ENCODE results near the gene DCAF6.

DCAF6 gene

GRCh38 chr1:168081373-168082007 lies 145.0 kb downstream of the DCAF6 start:
- WGBS (ENCODE audit: insufficient coverage), result 100% methylated on average over 2 of the region's 4 CpGs
- H3K4me3 ChIP-seq (ENCODE audit: control insufficient read depth in 1 of 7, extremely low read depth in 1 of 7, insufficient read depth in 4 of 7, low read depth in 2 of 7, low read length in 6 of 7), result no peak overlapping the region
- H3K9me3 ChIP-seq (ENCODE audit: control extremely low read depth in 1 of 5, control insufficient read depth in 4 of 5, insufficient read depth in 2 of 5, low read depth in 1 of 5, low read length in 4 of 5), result no peaks in the 10 kb centered on the region
- H3K27me3 ChIP-seq (replicated peaks in 2 of 5; ENCODE audit: control insufficient read depth in 4 of 5, insufficient read depth in 5 of 5, low read length in 4 of 5), result no peaks in the 10 kb centered on the region
- POLR2A ChIA-PET, result no interaction called here
- H3K36me3 ChIP-seq (ENCODE audit: control insufficient read depth in 4 of 4, insufficient read depth in 4 of 4, low read length in 3 of 4), result peaks cover 0 to 15% (median 12%) of the 10 kb centered on the region in 4 experiments
- no peak for DNase-seq
- CTCF ChIA-PET, result interaction anchor here (0.6 to 2.3 kb wide), 14 partner anchors 9 to 360 kb away, joined by 3 to 15 read pairs (median 4); partner anchors contain the start of gene MPZL1
- peaks cover 0 to 10% (median 4%) of the 10 kb centered on the region in 4 experiments for H3K4me1 ChIP-seq (ENCODE audit: control extremely low read depth in 1 of 4, control insufficient read depth in 4 of 4, insufficient read depth in 4 of 4, low read length in 3 of 4)
- no peak overlapping the region for H3K27ac ChIP-seq (ENCODE audit: insufficient read depth in 1 of 2, low read depth in 1 of 2, low read length in 2 of 2, poor library complexity in 1 of 2, severe bottlenecking in 2 of 2)

- Histone ChIP-seq H3K4me1 (ENCODE audit: control extremely low read depth in 1 of 4, control insufficient read depth in 4 of 4, insufficient read depth in 4 of 4, low read length in 3 of 4) (peaks cover 0 to 10% (median 4%) of the 10 kb centered on the region in 4 experiments), H3K27ac (ENCODE audit: insufficient read depth in 1 of 2, low read depth in 1 of 2, low read length in 2 of 2, poor library complexity in 1 of 2, severe bottlenecking in 2 of 2) (no peak overlapping the region), H3K4me3 (ENCODE audit: control insufficient read depth in 1 of 7, extremely low read depth in 1 of 7, insufficient read depth in 4 of 7, low read depth in 2 of 7, low read length in 6 of 7) (no peak overlapping the region), H3K27me3 (replicated peaks in 2 of 5; ENCODE audit: control insufficient read depth in 4 of 5, insufficient read depth in 5 of 5, low read length in 4 of 5) (no peaks in the 10 kb centered on the region), H3K9me3 (ENCODE audit: control extremely low read depth in 1 of 5, control insufficient read depth in 4 of 5, insufficient read depth in 2 of 5, low read depth in 1 of 5, low read length in 4 of 5) (no peaks in the 10 kb centered on the region), H3K36me3 (ENCODE audit: control insufficient read depth in 4 of 4, insufficient read depth in 4 of 4, low read length in 3 of 4) (peaks cover 0 to 7% (median 5%) of the 10 kb centered on the region in 4 experiments)
- DNase-seq, result peak; percentile 45 to 75 (median 68)
- ChIA-PET CTCF (interaction anchor here (0.6 to 4.7 kb wide), 26 partner anchors 7 to 481 kb away, joined by 3 to 21 read pairs (median 4); partner anchors contain the start of gene MPZL1), POLR2A (no interaction called here)
- 52% methylated on average over 5 of the region's 8 CpGs for WGBS (ENCODE audit: insufficient coverage)
These were observed 145.8 kb downstream of the DCAF6 start for GRCh38 chr1:168082008-168082876.

GRCh38 chr1:168083456-168084325 lies 147.2 kb downstream of the DCAF6 start:
- ChIA-PET POLR2A (no interaction called here), CTCF (interaction anchor here (0.6 to 4.7 kb wide), 22 partner anchors 8 to 483 kb away, joined by 3 to 21 read pairs (median 4); no protein-coding TSS in a partner anchor)
- Histone ChIP-seq H3K27me3 (replicated peaks in 2 of 5; ENCODE audit: control insufficient read depth in 4 of 5, insufficient read depth in 5 of 5, low read length in 4 of 5) (no peaks in the 10 kb centered on the region), H3K9me3 (ENCODE audit: control extremely low read depth in 1 of 5, control insufficient read depth in 4 of 5, insufficient read depth in 2 of 5, low read depth in 1 of 5, low read length in 4 of 5) (no peaks in the 10 kb centered on the region), H3K36me3 (ENCODE audit: control insufficient read depth in 4 of 4, insufficient read depth in 4 of 4, low read length in 3 of 4) (no peaks in the 10 kb centered on the region), H3K27ac (ENCODE audit: insufficient read depth in 1 of 2, low read depth in 1 of 2, low read length in 2 of 2, poor library complexity in 1 of 2, severe bottlenecking in 2 of 2) (no peak overlapping the region), H3K4me1 (ENCODE audit: control extremely low read depth in 1 of 4, control insufficient read depth in 4 of 4, insufficient read depth in 4 of 4, low read length in 3 of 4) (peaks cover 0 to 10% (median 4%) of the 10 kb centered on the region in 4 experiments), H3K4me3 (ENCODE audit: control insufficient read depth in 1 of 7, extremely low read depth in 1 of 7, insufficient read depth in 4 of 7, low read depth in 2 of 7, low read length in 6 of 7) (no peak overlapping the region)
- 98% methylated on average over 7 of the region's 7 CpGs for whole genome bisulfite sequencing (ENCODE audit: insufficient coverage)
- DNase-seq, result no peak

- peak overlapping the region in 1 of 7 experiments; percentile 54 for H3K4me3 ChIP-seq (ENCODE audit: control insufficient read depth in 1 of 7, extremely low read depth in 1 of 7, insufficient read depth in 4 of 7, low read depth in 2 of 7, low read length in 6 of 7)
- no peaks in the 10 kb centered on the region for H3K9me3 ChIP-seq (ENCODE audit: control extremely low read depth in 1 of 5, control insufficient read depth in 4 of 5, insufficient read depth in 2 of 5, low read depth in 1 of 5, low read length in 4 of 5)
- peak; percentile 67 to 86 (median 82) for DNase-seq
- no peaks in the 10 kb centered on the region for H3K36me3 ChIP-seq (ENCODE audit: control insufficient read depth in 4 of 4, insufficient read depth in 4 of 4, low read length in 3 of 4)
- WGBS (ENCODE audit: insufficient coverage), result 16% methylated on average over 8 of the region's 13 CpGs
- H3K4me1 ChIP-seq (ENCODE audit: control extremely low read depth in 1 of 4, control insufficient read depth in 4 of 4, insufficient read depth in 4 of 4, low read length in 3 of 4), result peaks cover 0 to 10% (median 4%) of the 10 kb centered on the region in 4 experiments
- ChIA-PET CTCF (interaction anchor here (0.7 to 4.7 kb wide), 14 partner anchors 9 to 361 kb away, joined by 3 to 21 read pairs (median 3); no protein-coding TSS in a partner anchor), POLR2A (no interaction called here)
- H3K27ac ChIP-seq (ENCODE audit: insufficient read depth in 1 of 2, low read depth in 1 of 2, low read length in 2 of 2, poor library complexity in 1 of 2, severe bottlenecking in 2 of 2), result no peak overlapping the region
- no peaks in the 10 kb centered on the region for H3K27me3 ChIP-seq (replicated peaks in 2 of 5; ENCODE audit: control insufficient read depth in 4 of 5, insufficient read depth in 5 of 5, low read length in 4 of 5)
These were observed 148.1 kb downstream of the DCAF6 start for GRCh38 chr1:168084396-168085231.

GRCh38 chr1:168085401-168085872 lies 149.0 kb downstream of the DCAF6 start:
- no peak for DNase-seq
- Histone ChIP-seq H3K27ac (ENCODE audit: insufficient read depth in 1 of 2, low read depth in 1 of 2, low read length in 2 of 2, poor library complexity in 1 of 2, severe bottlenecking in 2 of 2) (no peak overlapping the region), H3K4me1 (ENCODE audit: control extremely low read depth in 1 of 4, control insufficient read depth in 4 of 4, insufficient read depth in 4 of 4, low read length in 3 of 4) (peaks cover 0 to 14% (median 4%) of the 10 kb centered on the region in 4 experiments), H3K27me3 (replicated peaks in 2 of 5; ENCODE audit: control insufficient read depth in 4 of 5, insufficient read depth in 5 of 5, low read length in 4 of 5) (no peaks in the 10 kb centered on the region), H3K4me3 (ENCODE audit: control insufficient read depth in 1 of 7, extremely low read depth in 1 of 7, insufficient read depth in 4 of 7, low read depth in 2 of 7, low read length in 6 of 7) (no peak overlapping the region), H3K9me3 (ENCODE audit: control extremely low read depth in 1 of 5, control insufficient read depth in 4 of 5, insufficient read depth in 2 of 5, low read depth in 1 of 5, low read length in 4 of 5) (no peaks in the 10 kb centered on the region), H3K36me3 (ENCODE audit: control insufficient read depth in 4 of 4, insufficient read depth in 4 of 4, low read length in 3 of 4) (no peaks in the 10 kb centered on the region)
- 99% methylated on average over 15 of the region's 16 CpGs for WGBS (ENCODE audit: insufficient coverage)
- ChIA-PET POLR2A (no interaction called here), CTCF (interaction anchor here (0.8 to 4.7 kb wide), 11 partner anchors 10 to 76 kb away, joined by 3 to 21 read pairs (median 3); no protein-coding TSS in a partner anchor)

- no CpG with 5 or more reads among the region's 2 CpGs for WGBS (ENCODE audit: insufficient coverage)
- peaks cover 0 to 14% (median 4%) of the 10 kb centered on the region in 4 experiments for H3K4me1 ChIP-seq (ENCODE audit: control extremely low read depth in 1 of 4, control insufficient read depth in 4 of 4, insufficient read depth in 4 of 4, low read length in 3 of 4)
- DNase-seq, result no peak
- ChIA-PET POLR2A (interaction anchor here (0.6 kb wide), 1 partner anchor 19 kb away, joined by 4 read pairs; no protein-coding TSS in a partner anchor), CTCF (interaction anchor here (1.1 to 4.7 kb wide), 4 partner anchors 11 to 52 kb away, joined by 3 to 21 read pairs (median 4); no protein-coding TSS in a partner anchor)
- H3K27me3 ChIP-seq (replicated peaks in 2 of 5; ENCODE audit: control insufficient read depth in 4 of 5, insufficient read depth in 5 of 5, low read length in 4 of 5), result no peaks in the 10 kb centered on the region
- H3K4me3 ChIP-seq (ENCODE audit: control insufficient read depth in 1 of 7, extremely low read depth in 1 of 7, insufficient read depth in 4 of 7, low read depth in 2 of 7, low read length in 6 of 7), result no peak overlapping the region
- H3K9me3 ChIP-seq (ENCODE audit: control extremely low read depth in 1 of 5, control insufficient read depth in 4 of 5, insufficient read depth in 2 of 5, low read depth in 1 of 5, low read length in 4 of 5), result no peaks in the 10 kb centered on the region
- no peak overlapping the region for H3K27ac ChIP-seq (ENCODE audit: insufficient read depth in 1 of 2, low read depth in 1 of 2, low read length in 2 of 2, poor library complexity in 1 of 2, severe bottlenecking in 2 of 2)
- no peaks in the 10 kb centered on the region for H3K36me3 ChIP-seq (ENCODE audit: control insufficient read depth in 4 of 4, insufficient read depth in 4 of 4, low read length in 3 of 4)
These were observed 150.0 kb downstream of the DCAF6 start for GRCh38 chr1:168086438-168086837.

Data from common myeloid progenitor, CD34-positive (primary cell).